Thymus (tissue), 11 donors: ENCODE results near the gene TMEM181. TPM values are rescaled to one million over a fixed set of nuclear protein-coding genes. Genes with fewer than 3 reads are reported as not detected.
"Not testable (repeated sequence)": the region's sequence is repeated elsewhere in the genome, so short reads cannot be mapped to it uniquely, and the experiment has no call there.

ENCODE experiments used
- DNase-seq, 9 donors: peaks; one replicate each; pipeline ENCODE4 v3.0.0-alpha.2; 2013; ENCODE audit warnings: low spot score in 9 of 9, low read depth in 6 of 9, missing footprints in 1 of 9
- H3K27ac ChIP-seq, 2 donors: one replicate each; pipeline ENCODE4 v1.5.1; 2013; ENCODE audit warnings: control low read depth in 1 of 2, low read depth in 1 of 2, low read length in 1 of 2, mild to moderate bottlenecking in 1 of 2, moderate library complexity in 1 of 2
- H3K27me3 ChIP-seq, 2 donors: one replicate each; pipeline ENCODE4 v1.5.1; 2013; ENCODE audit warnings: low read length in 1 of 2; ENCODE audit not compliant: control insufficient read depth in 2 of 2, insufficient read depth in 1 of 2
- H3K36me3 ChIP-seq, 2 donors: one replicate each; pipeline ENCODE4 v1.5.1; 2013; ENCODE audit warnings: low read length in 1 of 2, mild to moderate bottlenecking in 1 of 2, moderate library complexity in 1 of 2; ENCODE audit not compliant: control insufficient read depth in 2 of 2, insufficient read depth in 2 of 2
- H3K4me1 ChIP-seq, 2 donors: one replicate each; pipeline ENCODE4 v1.5.1; 2013; ENCODE audit warnings: low read length in 2 of 2; ENCODE audit not compliant: control insufficient read depth in 2 of 2, insufficient read depth in 2 of 2
- H3K4me3 ChIP-seq, 2 donors: one replicate each; pipeline ENCODE4 v1.5.1; 2013; ENCODE audit warnings: low read length in 2 of 2, control low read depth in 1 of 2, mild to moderate bottlenecking in 1 of 2
- H3K9me3 ChIP-seq, 2 donors: one replicate each; pipeline ENCODE4 v1.5.1; 2013; ENCODE audit warnings: low read length in 1 of 2, mild to moderate bottlenecking in 1 of 2; ENCODE audit not compliant: control insufficient read depth in 2 of 2, insufficient read depth in 1 of 2
- WGBS: extraction: QIAGEN DNeasy Blood & Tissue Kit; methylation state at CpG from one replicate; pipeline ENCODE4 v1.1.7; 2013; 5-methylcytosine and 5-hydroxymethylcytosine counted together
- polyA plus RNA-seq: library from polyadenylated mRNA; stranded (reverse); fragments of 200-250 nt; gene quantifications from one replicate; pipeline ENCODE4 v1.2.3, GENCODE V29; 2013
- total RNA-seq: library from RNA; stranded (reverse); fragments of 120-200 nt; gene quantifications from one replicate; pipeline ENCODE4 v1.2.4, GENCODE V29; 2013
- donor health status: healthy.

The TMEM181 gene
- total and polyA plus RNA-seq, 2 donors, result 8.6 to 21.0 TPM

- Histone ChIP-seq H3K36me3 (peaks cover 14 to 17% of the 10 kb centered on the region in 2 donors), H3K27ac (peak overlapping the region; percentile 91 to 95), H3K27me3 (no peaks in the 10 kb centered on the region), H3K4me3 (peak overlapping the region; percentile 59 to 60), H3K4me1 (peaks cover 44 to 77% of the 10 kb centered on the region in 2 donors), H3K9me3 (peaks cover 0 to 4% of the 10 kb centered on the region in 2 donors)
- peak in 5 of 9 donors; percentile 68 to 90 (median 78) for DNase-seq
- 36% methylated on average over 27 of the region's 27 CpGs for WGBS
These were observed 103.2 kb downstream of the TMEM181 start for GRCh38 chr6:158662954-158663624.

DNA sequence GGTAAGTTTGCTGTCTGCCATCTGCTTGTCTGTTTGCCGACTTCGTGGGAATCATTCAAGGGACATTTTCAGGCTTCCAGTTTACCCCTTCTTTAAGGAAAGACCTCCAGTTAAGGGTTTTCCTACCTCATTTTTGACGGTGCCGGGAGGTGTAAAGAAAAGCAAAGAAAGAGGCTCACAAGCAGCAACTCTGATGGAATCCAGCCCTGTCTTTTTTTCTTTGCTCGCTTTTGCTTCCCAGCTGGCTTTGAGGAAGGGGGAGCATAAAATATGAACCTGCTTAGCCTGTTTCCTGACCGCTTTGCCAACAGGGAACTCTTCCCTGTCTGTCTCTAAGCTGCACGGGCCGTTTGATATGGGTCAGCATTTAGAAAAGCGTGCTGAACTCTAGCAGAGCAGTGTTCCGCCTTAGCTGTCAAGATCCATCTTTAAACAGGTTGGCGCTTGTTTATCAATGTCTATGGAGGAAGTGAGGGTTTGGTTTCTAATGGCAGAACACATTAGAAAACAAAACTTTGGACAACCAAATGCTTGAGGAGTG lies 103.8 kb downstream of the TMEM181 start:
- Histone ChIP-seq H3K4me3 (peak overlapping the region; percentile 59 to 60), H3K27ac (peak overlapping the region; percentile 91 to 95), H3K4me1 (peaks cover 44 to 83% of the 10 kb centered on the region in 2 donors), H3K36me3 (peaks cover 18 to 22% of the 10 kb centered on the region in 2 donors), H3K9me3 (peaks cover 0 to 4% of the 10 kb centered on the region in 2 donors), H3K27me3 (no peaks in the 10 kb centered on the region)
- 80% methylated on average over 11 of the region's 11 CpGs for WGBS
- peak in 1 of 9 donors; percentile 49 for DNase-seq

DNA sequence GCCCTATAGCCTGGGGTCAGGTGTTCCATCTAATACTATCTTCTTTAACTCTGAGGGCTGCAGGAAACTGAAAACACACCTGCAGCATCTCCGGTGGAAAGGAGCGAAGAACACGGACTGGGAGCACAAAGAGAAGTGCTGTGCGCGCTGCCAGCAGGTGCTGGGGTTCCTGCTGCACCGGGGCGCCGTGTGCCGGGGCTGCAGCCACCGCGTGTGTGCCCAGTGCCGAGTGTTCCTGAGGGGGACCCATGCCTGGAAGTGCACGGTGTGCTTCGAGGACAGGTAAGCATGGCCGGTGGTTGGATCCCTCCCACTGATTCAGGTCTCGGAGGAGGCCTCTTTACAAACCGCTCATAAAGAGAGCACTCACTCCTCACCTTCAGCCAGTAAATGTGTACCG lies 105.4 kb downstream of the TMEM181 start:
- peaks cover 0 to 4% of the 10 kb centered on the region in 2 donors for H3K9me3 ChIP-seq
- H3K27ac ChIP-seq, result peak overlapping the region in 1 of 2 donors; percentile 40
- no peaks in the 10 kb centered on the region for H3K27me3 ChIP-seq
- H3K36me3 ChIP-seq, result peaks cover 19 to 30% of the 10 kb centered on the region in 2 donors
- DNase-seq, result peak in 1 of 9 donors; percentile 35
- H3K4me1 ChIP-seq, result peaks cover 37 to 72% of the 10 kb centered on the region in 2 donors
- WGBS, result 92% methylated on average over 18 of the region's 18 CpGs
- H3K4me3 ChIP-seq, result peak overlapping the region; percentile 59 to 60

- no peaks in the 10 kb centered on the region for H3K27me3 ChIP-seq
- peaks cover 32 to 61% of the 10 kb centered on the region in 2 donors for H3K4me1 ChIP-seq
- peak overlapping the region in 1 of 2 donors; percentile 25 for H3K4me3 ChIP-seq
These were observed 106.9 kb downstream of the TMEM181 start for GRCh38 chr6:158666628-158667359.

GRCh38 chr6:158667360-158667981 lies 107.6 kb downstream of the TMEM181 start:
- Histone ChIP-seq H3K36me3 (peaks cover 21 to 30% of the 10 kb centered on the region in 2 donors), H3K4me1 (peaks cover 32 to 61% of the 10 kb centered on the region in 2 donors), H3K27ac (peak overlapping the region; percentile 3 to 55), H3K27me3 (no peaks in the 10 kb centered on the region), H3K4me3 (peak overlapping the region in 1 of 2 donors; percentile 25), H3K9me3 (peaks cover 0 to 4% of the 10 kb centered on the region in 2 donors)
- WGBS, result 71% methylated on average over 8 of the region's 8 CpGs
- peak in 1 of 9 donors; percentile 33 for DNase-seq

More at GRCh38 chr6:158666628-158667359, 106.9 kb downstream of the TMEM181 start:
- peaks cover 0 to 4% of the 10 kb centered on the region in 2 donors for H3K9me3 ChIP-seq
- H3K36me3 ChIP-seq, result peaks cover 19 to 30% of the 10 kb centered on the region in 2 donors
- peak overlapping the region in 1 of 2 donors; percentile 55 for H3K27ac ChIP-seq
- DNase-seq, result no peak
- WGBS, result 77% methylated on average over 14 of the region's 14 CpGs

DNA sequence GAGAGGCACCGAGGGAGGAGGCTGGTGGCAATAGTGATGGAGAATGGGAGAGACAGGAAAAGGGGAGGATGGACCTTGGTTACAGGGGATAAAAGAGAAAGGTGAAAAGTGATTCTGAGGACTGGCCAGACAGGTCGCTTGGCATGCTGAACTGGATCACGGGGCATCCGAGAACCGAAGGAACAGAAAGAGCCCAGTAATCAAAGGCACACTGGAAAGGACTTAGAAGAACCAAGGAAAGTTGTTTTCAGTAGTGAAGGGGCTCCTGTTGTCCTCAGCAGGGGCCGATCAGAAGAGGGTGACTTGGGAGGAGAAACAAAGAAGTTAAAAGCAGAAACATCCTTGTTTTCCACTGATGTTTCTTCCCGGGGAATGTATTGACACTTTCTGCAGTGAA lies 108.8 kb downstream of the TMEM181 start:
- peaks cover 0 to 4% of the 10 kb centered on the region in 2 donors for H3K9me3 ChIP-seq
- peaks cover 21 to 35% of the 10 kb centered on the region in 2 donors for H3K36me3 ChIP-seq
- no peaks in the 10 kb centered on the region for H3K27me3 ChIP-seq
- DNase-seq, result no peak
- no peak overlapping the region for H3K27ac ChIP-seq
- 97% methylated on average over 7 of the region's 7 CpGs for WGBS
- no peak overlapping the region for H3K4me3 ChIP-seq
- peaks cover 32 to 48% of the 10 kb centered on the region in 2 donors for H3K4me1 ChIP-seq

DNA sequence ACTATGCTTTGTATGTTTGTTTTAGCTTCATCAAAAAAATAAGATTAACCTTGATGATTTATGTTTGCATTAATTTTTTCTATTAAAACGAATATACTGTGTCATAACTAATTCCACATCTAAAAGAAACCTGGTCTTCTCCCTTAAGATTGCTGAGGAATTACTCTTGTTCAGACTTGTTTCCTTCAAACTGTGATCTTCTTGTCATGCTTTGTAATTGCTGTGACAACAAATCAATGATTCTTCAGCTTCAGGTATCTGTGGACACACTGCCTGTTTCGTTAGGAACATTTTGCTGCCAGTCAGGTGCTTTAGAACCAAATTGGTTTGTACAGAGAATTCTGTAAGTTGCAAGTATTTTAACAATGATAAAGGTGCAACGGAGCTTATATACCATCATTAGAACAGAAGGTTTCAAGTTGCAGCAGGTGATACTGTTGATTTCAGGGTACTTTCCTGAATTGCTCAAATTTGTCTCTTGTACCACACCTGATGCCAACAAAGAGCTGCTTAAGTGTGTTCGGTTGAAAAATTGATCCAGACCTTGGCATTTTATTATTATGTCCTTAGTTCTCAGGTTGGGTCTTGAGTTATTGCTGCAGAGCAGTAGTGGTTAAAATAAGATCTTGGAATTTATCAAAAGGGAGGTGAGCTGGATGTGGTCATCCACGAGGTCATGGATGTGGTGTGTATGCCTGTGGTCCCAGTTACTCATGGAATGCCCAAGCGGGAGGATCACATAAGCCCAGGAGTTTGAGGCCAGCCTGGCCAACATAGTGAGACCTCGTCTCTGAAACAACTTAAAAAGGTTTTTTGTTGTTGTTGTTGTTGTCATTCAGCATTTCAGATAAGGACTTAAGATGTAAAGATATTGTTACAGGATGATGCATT lies 109.5 kb downstream of the TMEM181 start:
- no peak for DNase-seq
- Histone ChIP-seq H3K36me3 (peaks cover 25 to 38% of the 10 kb centered on the region in 2 donors), H3K27me3 (no peaks in the 10 kb centered on the region), H3K4me1 (peaks cover 32 to 43% of the 10 kb centered on the region in 2 donors), H3K9me3 (peaks cover 0 to 4% of the 10 kb centered on the region in 2 donors), H3K27ac (no peak overlapping the region), H3K4me3 (no peak overlapping the region)
- WGBS, result 94% methylated on average over 7 of the region's 7 CpGs

GRCh38 chr6:158672119-158672518 lies 112.2 kb downstream of the TMEM181 start:
- WGBS, result 97% methylated on average over 8 of the region's 8 CpGs
- not testable (repeated sequence) for DNase-seq, H3K27ac ChIP-seq, H3K27me3 ChIP-seq, H3K9me3 ChIP-seq, H3K4me3 ChIP-seq
- Histone ChIP-seq H3K4me1 (peaks cover 12 to 20% of the 10 kb centered on the region in 2 donors), H3K36me3 (peaks cover 16 to 28% of the 10 kb centered on the region in 2 donors)
